Thyroid gland (tissue), 4 donors: ENCODE results near the gene ATP6V1G3.

Experiments used
- POLR2A ChIP-seq, 2 donors: fragments of 450-650 bp; IDR thresholded peaks; one replicate each; pipeline ENCODE4 v1.6.1; 2017; ENCODE audit warnings: antibody characterized with exemption in 2 of 2, mild to moderate bottlenecking in 2 of 2, moderate library complexity in 1 of 2
- TF ChIP-seq, protein P1 (sequence below), 6 experiments: fragments of 200-600 bp in 3 of 6; fragments of 450-650 bp in 3 of 6; sonication (generic) in 3 of 6; IDR thresholded peaks; one replicate each; pipeline ENCODE4 v1.5.1; 2016 to 2019; ENCODE audit warnings: antibody characterized with exemption in 6 of 6, mild to moderate bottlenecking in 2 of 6, inconsistent platforms in 1 of 6, moderate library complexity in 1 of 6

DNA sequence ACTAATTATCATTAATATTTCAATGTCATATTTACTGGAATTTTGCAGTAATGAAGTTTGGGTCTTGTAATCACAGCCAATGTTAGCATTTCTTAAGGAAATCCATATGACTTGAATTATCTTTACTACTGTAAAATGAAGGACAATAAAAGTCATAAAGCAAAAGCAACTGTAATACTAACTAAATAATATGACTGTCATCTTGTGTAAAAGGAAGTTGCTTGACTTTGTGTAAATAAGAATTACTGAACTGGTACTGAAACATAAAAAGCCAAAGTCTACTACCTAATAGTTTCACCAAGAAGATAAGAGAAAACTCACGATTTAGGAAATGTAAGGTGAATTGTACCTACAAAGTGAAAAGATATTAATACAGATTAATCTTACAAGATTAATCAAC, 57.5 kb downstream of the ATP6V1G3 start:
- TF ChIP-seq POLR2A (IDR thresholded peaks at IDR 0.05), result no peak
- TF ChIP-seq, protein P1, sequence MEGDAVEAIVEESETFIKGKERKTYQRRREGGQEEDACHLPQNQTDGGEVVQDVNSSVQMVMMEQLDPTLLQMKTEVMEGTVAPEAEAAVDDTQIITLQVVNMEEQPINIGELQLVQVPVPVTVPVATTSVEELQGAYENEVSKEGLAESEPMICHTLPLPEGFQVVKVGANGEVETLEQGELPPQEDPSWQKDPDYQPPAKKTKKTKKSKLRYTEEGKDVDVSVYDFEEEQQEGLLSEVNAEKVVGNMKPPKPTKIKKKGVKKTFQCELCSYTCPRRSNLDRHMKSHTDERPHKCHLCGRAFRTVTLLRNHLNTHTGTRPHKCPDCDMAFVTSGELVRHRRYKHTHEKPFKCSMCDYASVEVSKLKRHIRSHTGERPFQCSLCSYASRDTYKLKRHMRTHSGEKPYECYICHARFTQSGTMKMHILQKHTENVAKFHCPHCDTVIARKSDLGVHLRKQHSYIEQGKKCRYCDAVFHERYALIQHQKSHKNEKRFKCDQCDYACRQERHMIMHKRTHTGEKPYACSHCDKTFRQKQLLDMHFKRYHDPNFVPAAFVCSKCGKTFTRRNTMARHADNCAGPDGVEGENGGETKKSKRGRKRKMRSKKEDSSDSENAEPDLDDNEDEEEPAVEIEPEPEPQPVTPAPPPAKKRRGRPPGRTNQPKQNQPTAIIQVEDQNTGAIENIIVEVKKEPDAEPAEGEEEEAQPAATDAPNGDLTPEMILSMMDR (IDR thresholded peaks at IDR 0.05), result no peak
